HG03521 (cell line): ENCODE measurements around the gene DGKE.

Source experiments
- ATAC-seq: cut with Tn5 transposase; IDR thresholded peaks from one replicate; pipeline ENCODE4 v1.9.1; 2021; ENCODE audit warnings: mild to moderate bottlenecking, moderate library complexity; ENCODE audit not compliant: unreplicated experiment

Gene DGKE

GRCh38 chr17:56833809-56834379 is at the start of gene DGKE, which contains the start of gene C17orf67:
Gene DGKE, plus strand, starts transcription at chr17:56834151. Its CDS starts 645 bp downstream, at chr17:56834796.
Gene C17orf67, minus strand, starts transcription at chr17:56833920. Its CDS starts 18,110 bp downstream, at chr17:56815810.
- ATAC-seq: peak; percentile 68

- no peak for ATAC-seq
These were observed 48.5 kb upstream of the DGKE start for GRCh38 chr17:56785405-56785804.

- no peak for ATAC-seq
These were observed 47.8 kb upstream of the DGKE start for GRCh38 chr17:56785997-56786680.

DNA sequence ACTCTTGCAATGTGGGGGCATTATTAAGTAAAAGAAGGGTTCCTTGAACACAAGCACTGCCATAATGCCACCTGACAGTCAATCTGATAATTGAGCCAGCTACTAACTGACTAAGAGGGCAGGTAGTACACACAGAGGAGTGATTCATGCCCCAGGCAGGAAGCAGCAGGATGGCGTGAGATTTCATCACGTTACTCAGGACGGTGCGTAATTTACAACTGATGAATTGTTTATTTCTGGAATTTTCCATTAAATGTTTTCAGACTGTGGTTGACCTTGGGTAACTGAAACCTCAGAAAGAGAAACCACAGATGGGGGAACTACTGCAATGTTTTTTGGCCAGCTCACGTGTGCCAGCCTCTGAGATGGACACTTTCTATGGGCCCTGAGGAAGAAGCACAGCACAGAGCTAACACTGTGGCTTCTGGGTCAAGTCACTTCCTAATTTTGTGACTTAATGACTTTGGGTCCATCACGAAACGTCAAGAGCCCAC is 46.9 kb upstream of the DGKE start:
- ATAC-seq: peak; percentile 64

GRCh38 chr17:56792267-56792666 is 41.7 kb upstream of the DGKE start:
- no peak for ATAC-seq

DNA sequence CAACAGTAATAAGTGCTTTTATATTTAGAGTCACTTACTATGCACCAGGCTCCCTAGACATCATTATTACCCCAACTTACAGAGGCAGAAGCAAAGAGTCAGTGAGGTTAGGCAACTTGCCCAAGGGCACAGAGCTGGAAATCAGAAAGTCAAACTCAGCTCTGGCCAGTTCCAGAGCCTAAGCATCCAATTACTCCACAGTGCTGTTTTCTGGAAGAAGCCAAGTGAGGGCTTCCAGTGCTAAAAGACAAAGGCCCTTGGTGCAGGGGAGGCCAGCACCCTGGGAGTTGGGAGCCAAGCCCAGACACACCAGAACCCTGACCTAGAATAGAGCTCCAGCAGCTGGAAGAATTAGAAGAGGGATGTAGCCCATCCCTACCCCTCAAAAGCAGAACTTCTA is 40.4 kb upstream of the DGKE start:
- no peak for ATAC-seq

DNA sequence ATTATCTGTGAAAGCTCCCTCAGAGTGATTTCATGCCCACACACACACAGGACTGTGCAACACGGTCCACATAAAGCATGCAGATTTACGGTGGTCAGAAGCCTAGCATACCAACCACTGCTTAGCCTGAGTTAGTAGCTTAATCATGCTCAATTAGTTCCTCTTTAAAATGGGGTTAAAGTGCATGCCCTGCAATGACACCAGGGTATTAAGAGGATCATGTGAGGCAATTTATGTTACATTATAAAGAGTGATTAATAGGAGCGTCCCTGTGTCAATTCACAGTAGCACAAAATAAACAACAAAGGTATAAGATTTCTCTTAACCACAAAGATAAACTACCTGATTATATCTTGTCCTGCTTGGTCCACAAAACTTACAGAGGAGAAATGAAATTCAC is 40.0 kb upstream of the DGKE start:
- no peak for ATAC-seq

- no peak for ATAC-seq
These were observed 38.6 kb upstream of the DGKE start for GRCh38 chr17:56795221-56795865.

- ATAC-seq: no peak
These were observed 37.4 kb upstream of the DGKE start for GRCh38 chr17:56796536-56796935.

DNA sequence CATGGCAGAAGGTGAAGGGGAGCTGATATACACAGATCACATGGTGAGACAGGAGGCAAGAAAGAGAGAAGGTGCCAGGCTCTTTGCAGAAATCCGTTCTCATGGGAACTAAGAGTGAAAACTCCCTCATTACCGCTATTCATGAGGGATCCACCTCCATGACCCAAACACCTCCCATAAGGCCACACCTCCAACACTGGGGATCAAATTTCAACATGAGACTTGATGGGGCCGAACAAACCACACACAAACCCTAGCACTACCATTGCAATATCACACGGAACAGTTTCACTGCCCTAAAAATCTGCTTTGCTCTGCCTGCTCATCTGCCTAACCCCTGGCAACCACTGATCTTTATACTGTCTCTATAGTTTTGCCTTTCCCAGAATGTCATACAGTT is 35.0 kb upstream of the DGKE start:
- ATAC-seq: no peak

GRCh38 chr17:56801459-56802178 is 32.3 kb upstream of the DGKE start:
- ATAC-seq: no peak

GRCh38 chr17:56803071-56803470 is 30.9 kb upstream of the DGKE start:
- no peak for ATAC-seq

GRCh38 chr17:56804454-56804853 is 29.5 kb upstream of the DGKE start:
- ATAC-seq: no peak

DNA sequence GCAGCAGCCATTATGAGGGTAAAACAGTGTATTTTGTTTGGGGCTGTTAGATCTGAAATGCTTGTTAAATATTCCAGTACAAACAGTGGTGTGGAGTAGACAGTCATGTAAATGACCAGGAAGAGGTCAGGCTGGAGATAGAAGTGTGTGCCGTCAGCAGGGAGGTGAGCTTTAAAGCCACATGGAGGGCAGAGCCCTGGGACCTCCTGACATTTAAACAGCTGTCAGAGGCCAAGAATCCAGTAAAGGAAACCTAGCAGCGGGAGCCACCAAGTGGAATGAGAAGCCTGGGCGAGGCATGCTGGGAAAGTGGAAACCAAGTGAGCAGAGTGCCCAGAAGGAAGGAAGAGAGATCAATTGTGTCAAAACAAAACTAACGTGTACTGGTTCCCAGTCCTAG is 27.0 kb upstream of the DGKE start:
- ATAC-seq: no peak

GRCh38 chr17:56807723-56808122 is 26.2 kb upstream of the DGKE start:
- no peak for ATAC-seq

DNA sequence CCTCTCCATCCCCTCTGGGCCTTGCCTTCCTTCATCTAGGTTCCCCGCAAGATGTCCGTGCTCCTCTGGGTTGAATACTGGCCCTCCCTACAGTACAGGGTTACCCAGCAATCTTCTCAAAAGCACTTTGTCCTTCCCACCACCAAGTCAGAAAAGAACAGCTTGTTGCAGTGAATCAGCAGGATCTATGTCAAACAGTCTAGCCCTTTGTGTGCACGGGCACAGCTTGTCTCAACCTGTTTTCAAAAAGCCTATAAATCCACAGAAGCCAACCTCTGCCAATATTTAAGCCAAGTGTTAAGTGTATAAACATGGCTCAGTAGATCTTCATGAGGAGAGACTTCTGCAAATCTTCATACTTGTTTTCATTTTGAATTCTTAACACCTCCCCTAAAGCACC is 25.4 kb upstream of the DGKE start:
- no peak for ATAC-seq

- ATAC-seq: no peak
These were observed 24.7 kb upstream of the DGKE start for GRCh38 chr17:56809106-56809819.

DNA sequence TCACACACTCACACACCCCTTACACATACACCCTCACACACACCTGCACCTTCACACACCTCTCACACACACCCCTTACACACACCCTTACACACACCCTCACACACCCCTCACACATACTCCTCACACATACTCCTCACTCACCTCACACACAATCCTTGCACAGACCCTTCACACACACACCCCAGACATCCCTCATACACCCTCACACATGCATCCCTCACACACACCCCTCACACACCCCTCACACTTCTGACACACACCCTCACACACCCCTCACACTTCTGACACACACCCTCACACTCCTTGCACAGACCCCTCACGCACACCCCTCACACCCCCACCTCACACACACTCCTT is 24.2 kb upstream of the DGKE start:
- ATAC-seq: no peak

- no peak for ATAC-seq
These were observed 23.6 kb upstream of the DGKE start for GRCh38 chr17:56810343-56810742.

GRCh38 chr17:56810891-56811775 is 22.8 kb upstream of the DGKE start:
- no peak for ATAC-seq
